ENCODE results near the gene CTPS2.
A peak's percentile ranks its signal among the peaks of the same experiment; 100 is the strongest.

CTPS2 gene

DNA sequence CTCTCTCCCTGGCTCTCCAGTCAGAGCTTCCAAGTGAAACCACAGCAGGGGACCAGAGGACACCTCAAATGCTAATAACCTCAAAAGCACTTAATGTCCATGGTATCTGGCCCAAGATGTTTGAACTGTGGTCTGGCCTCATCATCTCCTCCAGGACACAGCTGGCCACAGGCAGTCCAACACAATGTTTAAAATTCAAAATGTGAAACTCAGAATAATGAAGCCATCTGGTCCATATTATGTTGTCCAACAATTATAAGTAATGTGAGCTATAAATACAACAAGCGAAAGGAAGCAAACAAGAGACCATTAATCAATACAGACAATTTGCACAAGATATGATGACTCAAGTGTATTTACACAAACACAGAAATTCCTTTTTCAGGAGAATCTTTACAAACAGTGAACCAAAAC, 153.3 kb downstream of the CTPS2 start:
- DNase-seq (ENCODE audit: low spot score), result peak; percentile 66

DNA sequence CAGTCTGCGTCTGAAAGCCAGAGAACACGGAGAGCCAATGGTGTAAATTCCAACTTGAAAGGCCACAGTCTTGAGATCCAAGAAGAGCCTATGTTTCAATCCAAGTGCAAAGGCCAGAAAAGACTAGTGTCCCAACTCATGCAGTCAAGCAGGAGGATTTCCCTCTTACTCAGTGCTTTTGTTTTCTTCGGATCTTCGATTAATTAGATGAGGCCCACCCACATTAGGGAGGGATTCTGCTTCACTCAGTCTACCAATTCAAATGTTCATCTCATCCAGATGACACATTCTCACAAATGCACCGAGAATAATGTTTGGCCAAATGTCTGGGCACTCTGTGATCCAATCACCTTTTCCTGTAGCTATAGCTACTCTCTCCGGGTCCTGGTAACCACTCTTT, 154.0 kb downstream of the CTPS2 start:
- DNase-seq (ENCODE audit: low spot score), result no peak

DNA sequence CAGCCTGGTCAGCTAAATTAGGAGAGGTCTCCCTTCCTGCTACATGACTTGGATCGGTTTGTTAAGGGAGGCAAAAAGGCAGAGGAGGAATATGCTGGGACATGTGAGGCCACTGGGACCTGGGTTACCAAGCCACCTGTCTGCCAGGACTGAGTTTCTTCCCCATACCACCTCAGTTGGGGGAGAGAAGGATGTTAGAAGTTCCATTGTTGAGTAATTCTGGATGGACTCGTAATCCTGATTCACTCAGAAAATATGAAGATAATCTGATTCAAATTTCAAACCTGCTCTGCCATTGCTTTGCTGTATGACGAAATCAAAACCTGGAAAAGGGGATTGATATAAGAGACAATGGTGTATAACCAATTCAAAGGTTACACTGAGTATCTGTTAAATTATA, 159.9 kb downstream of the CTPS2 start:
- DNase-seq (ENCODE audit: low spot score), result peak; percentile 13

DNA sequence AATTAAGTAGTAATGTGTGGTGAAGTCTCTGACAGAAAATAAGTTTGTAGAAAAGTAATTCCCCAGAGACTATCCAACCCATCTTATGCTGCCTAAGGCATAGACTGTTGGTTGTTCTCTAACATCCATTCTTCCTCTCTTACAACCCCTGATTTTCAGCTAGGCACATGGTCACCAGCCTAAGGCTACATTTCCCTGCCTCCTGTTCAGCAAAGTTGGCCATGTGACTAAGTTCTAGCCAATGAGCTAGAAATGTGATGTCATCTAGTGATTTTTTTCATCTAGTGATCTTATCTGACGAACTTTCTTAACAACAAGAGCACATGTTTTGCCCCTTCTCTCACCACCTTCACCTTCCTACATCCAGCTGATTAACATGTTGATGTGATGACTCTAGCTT, 164.8 kb downstream of the CTPS2 start:
- no peak for DNase-seq (ENCODE audit: low spot score)

DNA sequence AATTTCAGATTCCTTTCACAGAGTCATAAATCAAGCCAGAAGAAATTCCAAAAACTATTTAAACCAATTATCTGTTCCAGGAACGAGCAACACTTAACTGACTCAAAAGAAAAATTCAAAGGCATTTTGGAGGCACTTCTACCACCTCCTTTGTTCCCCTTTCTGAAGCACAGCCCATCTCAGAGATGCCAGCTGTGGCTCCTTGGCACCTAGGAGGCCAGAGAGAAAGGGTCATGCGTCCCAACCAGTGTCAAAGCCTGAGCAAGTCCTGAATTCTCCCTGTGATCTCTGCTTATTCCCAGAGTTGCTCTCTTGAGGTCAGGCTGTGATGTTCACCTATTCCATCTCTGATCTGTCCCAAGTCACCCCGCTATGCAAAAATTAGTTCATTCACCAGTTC, 167.5 kb downstream of the CTPS2 start:
- DNase-seq (ENCODE audit: low spot score), result no peak
